Heart right ventricle (tissue), 16 donors: ENCODE results near the gene GGNBP2. TPM values are rescaled to one million over a fixed set of nuclear protein-coding genes. Genes with fewer than 3 reads are reported as not detected.

Source experiments
- ATAC-seq, 8 donors: fragments of 200-7000 bp; cut with Tn5 transposase; one replicate each; pipeline ENCODE4 v1.9.1; 2020; ENCODE audit warnings: mild to moderate bottlenecking in 8 of 8, moderate library complexity in 8 of 8, moderate number of reproducible peaks in 1 of 8
- DNase-seq, 2 donors: peaks; one replicate each; pipeline ENCODE4 v3.0.0-alpha.2; 2020
- H3K27ac ChIP-seq, 10 donors: fragments of 200-600 bp; sonication (generic) in 2 of 10; one replicate each; pipeline versions ENCODE4 v1.5.0 to v1.8.0; 2020 to 2022; ENCODE audit warnings: mild to moderate bottlenecking in 3 of 10
- H3K27me3 ChIP-seq, 7 donors: fragments of 200-600 bp; one replicate each; pipeline ENCODE4 v1.8.0; 2021 to 2022; ENCODE audit warnings: mild to moderate bottlenecking in 2 of 7
- H3K36me3 ChIP-seq, 9 donors: fragments of 200-600 bp; sonication (generic) in 1 of 9; one replicate each; pipeline versions ENCODE4 v1.5.0 to v1.8.0; 2020 to 2022; ENCODE audit warnings: mild to moderate bottlenecking in 2 of 9
- H3K4me1 ChIP-seq, 9 donors: fragments of 200-600 bp; sonication (generic) in 1 of 9; one replicate each; pipeline versions ENCODE4 v1.5.0 to v1.8.0; 2020 to 2022; ENCODE audit warnings: mild to moderate bottlenecking in 4 of 9
- H3K4me3 ChIP-seq, 10 donors: fragments of 200-600 bp; sonication (generic) in 2 of 10; one replicate each; pipeline versions ENCODE4 v1.5.0 to v1.8.0; 2020 to 2022; ENCODE audit warnings: mild to moderate bottlenecking in 7 of 10, moderate library complexity in 2 of 10
- H3K9me3 ChIP-seq, 11 donors: fragments of 200-600 bp in 10 of 11; sonication (generic) in 2 of 11; one replicate each; pipeline versions ENCODE4 v1.5.0 to v1.8.0; 2013 to 2022; ENCODE audit warnings: mild to moderate bottlenecking in 2 of 11, control low read depth in 1 of 11, moderate library complexity in 1 of 11
- CTCF ChIP-seq, 9 donors: fragments of 200-600 bp; sonication (generic) in 2 of 9; IDR thresholded peaks; one replicate each; pipeline versions ENCODE4 v1.5.0 to v1.8.0; 2021 to 2022; ENCODE audit warnings: antibody characterized with exemption in 9 of 9, mild to moderate bottlenecking in 5 of 9, moderate library complexity in 1 of 9
- WGBS, 2 donors: extraction: QIAGEN DNeasy Blood & Tissue Kit; methylation state at CpG; one replicate each; pipeline ENCODE4 v1.1.7; 2013; ENCODE audit warnings: inconsistent platforms in 1 of 2; 5-methylcytosine and 5-hydroxymethylcytosine counted together
- intact Hi-C, 10 donors: fragments of 100-400 bp; cut with DNase I; formaldehyde crosslinking; loops; one replicate each; pipeline versions ENCODE4 v1.11.1 to v1.14.2; 2022
- polyA plus RNA-seq, 2 donors: library from polyadenylated mRNA; stranded (reverse); fragments of 200-250 nt; gene quantifications; one replicate each; pipeline ENCODE4 v1.2.3, GENCODE V29; 2013
- total RNA-seq, 10 donors: library from RNA; stranded (reverse); fragmentation: NEBNext Ultra II Directional in 3 of 10; extraction: Animal tissue kit (Norgen Biotek cat#: 25700) in 3 of 10; gene quantifications; one replicate each; pipeline versions ENCODE4 v1.2.1 to v1.2.4, GENCODE V29; 2021 to 2023
- donor health status: Arrhythmogenic right ventricular cardiomyopathy.
- donor health status: ischemic (EF 13 %, LVEDD 7.1; RV severe dilation, severe dysfunction).
- donor health status: healthy with polysubstance abuse.
- donor health status: DM: no; HTN: yes; CAD: no.
- donor health status: DM: no; HTN: no; CAD: no.
- donor health status: ischemic (EF 25% LVEDD 6.9; RV normal size, moderate dysfunction).
- donor health status: ischemic (EF 25% LVEDD 5.7; RV mildly dilated, moderate dysfunction).
- donor health status: healthy.
- donor health status: DM: yes; HTN: yes; CAD: no.
- donor health status: Ischemic cardiomyopathy.
- donor health status: ischemic (EF 35%, LVEDD 5.7; RV mildly dilated, moderate dysfunction).
- donor health status: nonischemic (EF 11% LVEDD 7.7; RV severe dilation, severe dysfunction).
- donor health status: DM: yes; HTN: yes; CAD: no.
- donor health status: PGD.
- donor health status: ischemic (EF 29% LVEDD 5.4; RV normal size, mild dysfunction).
- donor health status: nonischemic (EF 23%, LVEDD 6.1; RV moderate dilation, normal function).

The GGNBP2 gene
- total and polyA plus RNA-seq, 12 donors: 25.9 to 51.2 (median 45.8) TPM

DNA sequence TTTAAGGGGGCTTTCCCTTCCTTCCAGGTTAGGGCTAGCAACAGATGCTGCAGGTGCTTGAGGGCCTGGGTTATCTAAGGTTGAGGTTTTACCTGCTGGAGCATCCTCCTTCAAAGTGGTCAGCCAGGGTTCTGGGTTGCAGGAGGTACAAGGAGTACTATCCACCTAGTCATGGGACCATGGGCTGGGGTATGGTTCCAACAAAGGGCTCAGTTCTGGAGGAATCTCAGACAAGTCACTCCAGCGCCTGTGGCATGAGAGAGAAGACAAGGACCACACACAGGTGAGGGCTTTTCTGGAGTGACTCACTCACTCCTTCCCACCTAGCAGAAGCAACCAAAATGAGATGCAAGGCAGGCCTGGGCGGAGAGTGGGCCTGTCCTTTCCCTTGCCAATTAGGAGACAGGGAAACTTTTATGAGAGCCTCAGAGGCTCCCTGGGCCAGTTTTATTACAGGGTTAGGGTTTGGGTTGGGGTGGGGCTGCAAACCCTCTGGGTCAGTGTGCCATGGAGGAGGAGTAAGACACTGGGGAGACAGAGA lies 12.2 kb upstream of the GGNBP2 start:
- H3K27me3 ChIP-seq: no peaks in the 10 kb centered on the region
- no peak overlapping the region for H3K27ac ChIP-seq
- no peaks in the 10 kb centered on the region for H3K9me3 ChIP-seq
- WGBS, 2 donors: 97 to 98% methylated on average over 2 of the region's 2 CpGs
- DNase-seq: no peak
- no peak for TF ChIP-seq CTCF (IDR thresholded peaks at IDR 0.05)
- H3K36me3 ChIP-seq: peaks cover 0 to 67% (median 12%) of the 10 kb centered on the region in 9 donors
- ATAC-seq: no peak
- intact Hi-C loops: loop anchor here in 3 of 10 donors (5.0 to 10.0 kb wide), 3 partner anchors 48 to 62 kb away; partner anchors contain the start of genes DHRS11 (in 2 of the 3) and ZNHIT3 (in 1 of the 3)
- no peak overlapping the region for H3K4me3 ChIP-seq
- H3K4me1 ChIP-seq: peaks cover 0 to 24% (median 15%) of the 10 kb centered on the region in 9 donors

DNA sequence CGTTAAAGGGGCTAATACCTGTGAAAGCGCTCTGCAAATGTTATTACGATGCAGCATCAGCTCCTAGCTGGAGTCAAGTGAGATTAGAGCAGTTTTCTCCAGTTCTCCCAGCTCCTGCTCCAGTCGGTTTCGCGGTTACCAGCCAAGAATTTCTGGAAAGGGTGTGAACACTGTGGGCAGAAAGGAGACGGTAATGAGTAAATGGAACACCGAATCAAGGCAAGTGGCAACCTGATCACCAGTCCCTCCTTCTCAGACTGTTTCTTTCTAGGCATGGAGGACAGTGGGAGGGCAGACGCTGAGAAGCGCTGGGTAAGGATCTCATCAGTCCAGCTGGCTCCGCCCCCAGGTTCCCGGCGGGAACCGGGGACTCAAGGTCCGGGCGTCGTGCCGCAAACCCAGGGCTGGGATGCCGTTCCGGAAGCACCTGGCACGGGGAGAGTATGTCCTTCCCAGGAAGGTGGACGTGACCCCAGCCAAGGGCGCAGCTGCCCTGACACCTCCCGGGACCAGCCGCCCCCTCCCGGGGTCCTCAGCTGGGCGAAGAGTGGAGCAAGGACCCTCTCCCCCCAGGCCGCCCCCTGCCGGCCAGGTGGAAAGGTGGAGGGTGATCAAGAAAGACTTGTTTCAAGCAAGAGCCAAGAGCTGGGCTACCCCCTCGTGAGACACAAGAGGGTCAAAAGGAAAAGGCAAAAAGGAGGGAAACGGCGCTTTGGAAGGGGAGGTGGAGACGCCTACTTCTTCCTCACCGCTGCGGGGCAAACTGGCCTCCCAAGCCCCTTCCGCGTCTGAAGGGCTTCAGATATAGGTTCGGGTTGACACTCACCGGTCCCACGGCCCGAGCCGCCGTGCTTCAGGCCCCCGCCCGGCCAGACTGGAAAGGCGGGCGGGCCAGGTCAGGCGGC lies 10.5 kb upstream of the GGNBP2 start:
- H3K9me3 ChIP-seq: no peaks in the 10 kb centered on the region
- TF ChIP-seq CTCF (IDR thresholded peaks at IDR 0.05): peak in 8 of 9 donors; percentile 11 to 61 (median 55)
- 7% methylated on average over 48 of the region's 48 CpGs for WGBS, 2 donors
- H3K27ac ChIP-seq: peak overlapping the region; percentile 86 to 99 (median 96)
- peaks cover 0 to 24% (median 15%) of the 10 kb centered on the region in 9 donors for H3K4me1 ChIP-seq
- DNase-seq (peak; percentile 52 to 67), ATAC-seq (peak; percentile 24 to 63 (median 54))
- no peaks in the 10 kb centered on the region for H3K27me3 ChIP-seq
- intact Hi-C loops: loop anchor here in 4 of 10 donors (2.0 to 10.0 kb wide), 4 partner anchors 49 to 61 kb away; partner anchors contain the start of genes DHRS11 (in 2 of the 4) and ZNHIT3 (in 1 of the 4)
- peaks cover 0 to 67% (median 9%) of the 10 kb centered on the region in 9 donors for H3K36me3 ChIP-seq
- H3K4me3 ChIP-seq: peak overlapping the region; percentile 55 to 89 (median 78)

GRCh38 chr17:36534840-36535668 lies 9.7 kb upstream of the GGNBP2 start, which contains the start of the genes MYO19 and PIGW:
TSS of gene MYO19 (minus strand) at chr17:36534868. CDS start at chr17:36532538, 2,330 bp downstream.
TSS of gene PIGW (plus strand) at chr17:36534987. CDS start at chr17:36537102, 2,115 bp downstream.
- peaks cover 0 to 24% (median 15%) of the 10 kb centered on the region in 9 donors for H3K4me1 ChIP-seq
- no peaks in the 10 kb centered on the region for H3K9me3 ChIP-seq
- peaks cover 0 to 65% (median 9%) of the 10 kb centered on the region in 9 donors for H3K36me3 ChIP-seq
- intact Hi-C loops: loop anchor here in 4 of 10 donors (2.0 to 10.0 kb wide), 4 partner anchors 50 to 60 kb away; partner anchors contain the start of genes DHRS11 (in 2 of the 4) and ZNHIT3 (in 1 of the 4)
- H3K27ac ChIP-seq: peak within 1 kb of the TSS; percentile 86 to 99 (median 96)
- no peaks in the 10 kb centered on the region for H3K27me3 ChIP-seq
- DNase-seq (peak; percentile 86 to 90), ATAC-seq (peak; percentile 92 to 96 (median 94))
- H3K4me3 ChIP-seq: peak within 1 kb of the TSS; percentile 55 to 89 (median 78)
- TF ChIP-seq CTCF (IDR thresholded peaks at IDR 0.05): peak in 3 of 9 donors; percentile 30 to 40 (median 34)
- WGBS, 2 donors: 0% methylated on average over 83 of the region's 83 CpGs
